HG03520 (cell line): ENCODE results near the gene YPEL2.

Source experiments
- ATAC-seq: cut with Tn5 transposase; IDR thresholded peaks from one replicate; pipeline ENCODE4 v1.9.1; 2021; ENCODE audit warnings: mild to moderate bottlenecking, moderate library complexity; ENCODE audit not compliant: unreplicated experiment

Gene YPEL2

DNA sequence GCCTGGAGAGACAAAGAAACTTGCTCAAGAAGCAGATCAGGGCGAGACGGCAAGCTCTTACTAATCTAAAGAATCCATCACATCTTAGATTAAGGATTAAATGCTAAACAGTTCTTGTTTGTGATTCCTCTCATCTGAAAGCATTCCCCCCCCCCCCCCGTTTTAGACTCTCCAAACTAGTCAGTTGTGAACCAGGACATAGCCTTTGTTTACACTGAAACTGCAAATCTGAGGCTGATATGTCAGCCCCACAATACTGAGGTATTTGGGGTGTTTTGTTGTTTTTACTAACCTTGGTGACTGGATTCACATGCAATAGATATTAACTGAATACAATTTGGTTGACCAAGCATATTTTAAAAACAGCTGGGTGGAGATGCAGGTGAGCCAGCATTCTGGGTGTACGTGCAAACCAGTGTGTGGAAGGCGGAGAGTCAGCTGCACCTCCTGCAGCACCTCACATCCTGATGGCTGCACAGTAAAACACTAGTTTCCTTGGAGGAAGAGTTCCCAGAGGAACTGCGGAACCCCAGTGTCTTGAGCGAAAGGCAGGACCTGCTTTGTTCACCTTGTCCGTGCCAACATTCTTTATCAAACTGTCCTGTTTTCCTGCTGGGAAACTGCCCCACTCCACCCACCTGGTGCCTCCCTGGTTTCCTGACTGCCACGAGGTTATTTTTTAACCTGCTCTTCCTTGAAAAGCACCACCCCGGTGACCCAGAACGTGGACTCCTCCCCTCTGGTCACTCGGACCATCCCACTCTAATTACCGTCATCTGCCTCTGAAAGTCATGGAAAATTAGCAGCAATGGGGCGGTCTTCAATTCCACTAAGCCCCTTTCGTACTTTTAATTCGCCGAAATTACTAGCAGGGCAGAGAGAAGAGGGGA, 1.2 kb upstream of the YPEL2 start:
- ATAC-seq = no peak

DNA sequence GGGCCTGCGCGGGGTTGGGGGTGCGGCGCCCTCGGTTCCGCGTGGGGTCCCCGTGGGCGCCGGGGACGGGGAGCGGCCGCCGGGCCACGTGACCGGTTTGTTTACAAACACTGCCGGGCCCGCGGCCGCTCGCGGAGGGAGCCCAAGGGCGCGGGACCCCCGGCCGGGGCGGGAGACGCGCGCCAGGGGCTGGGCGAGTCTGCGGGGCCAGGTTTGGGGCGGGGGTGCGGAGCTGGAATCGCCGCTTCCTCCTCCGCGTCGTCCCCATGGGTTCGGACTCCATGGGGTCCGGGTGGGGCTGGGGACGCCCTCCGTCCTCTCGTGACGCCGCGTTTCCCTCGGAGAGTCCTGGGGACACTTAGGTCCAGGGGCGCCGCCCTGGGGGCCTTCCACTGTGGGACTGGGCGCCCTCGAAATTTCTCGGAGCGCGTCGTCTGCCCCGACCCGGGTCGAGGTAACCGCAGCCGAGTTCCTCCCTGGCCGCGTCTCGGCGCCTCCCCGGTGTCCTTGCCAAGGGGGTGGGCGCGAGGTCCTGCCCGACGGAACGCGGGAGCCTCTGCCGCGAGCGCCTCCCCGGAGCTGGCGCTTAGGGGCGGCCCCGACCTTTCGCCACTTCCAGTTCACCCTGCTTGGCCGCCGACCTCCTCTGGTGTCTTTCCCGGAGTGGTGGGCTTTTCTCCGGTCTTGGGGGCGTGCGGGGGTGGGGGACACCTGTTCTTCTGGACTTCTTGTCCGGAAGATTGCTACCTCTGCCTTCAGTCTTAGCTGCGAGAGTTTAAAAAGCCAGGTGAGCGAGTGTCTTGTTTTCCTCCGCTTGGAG, 684 bp downstream of the YPEL2 start:
- ATAC-seq = no peak

DNA sequence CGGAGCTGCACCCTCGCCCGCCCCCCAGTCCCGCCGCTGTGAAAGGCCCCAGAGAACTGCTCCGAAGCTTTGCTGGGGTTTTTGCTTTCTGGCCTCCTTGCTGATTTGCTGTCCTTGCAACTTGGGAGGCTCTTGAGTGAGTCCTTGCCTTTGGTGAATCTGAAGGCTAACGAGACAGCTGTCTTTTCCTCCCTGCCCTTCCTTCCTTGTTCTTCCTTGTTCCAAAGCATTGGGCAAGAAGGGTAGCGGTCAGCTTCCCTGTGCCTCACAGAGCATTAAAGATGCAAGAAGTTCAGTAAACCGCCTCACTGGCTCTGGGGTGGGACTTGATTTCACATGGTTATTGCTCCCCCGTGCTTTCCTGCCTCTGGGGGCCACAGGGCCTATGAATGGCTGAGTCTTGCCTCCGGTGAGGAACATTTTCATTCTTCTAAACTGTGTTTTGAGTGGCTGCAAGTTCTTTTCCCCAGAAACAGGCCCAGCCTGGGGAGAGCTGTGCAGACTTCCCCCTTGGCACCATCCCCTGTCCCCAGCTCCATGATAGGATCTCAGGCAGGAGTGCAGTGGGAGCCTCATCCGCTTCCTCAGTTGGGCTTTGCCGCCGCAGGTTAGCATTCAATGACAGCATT, 1.4 kb downstream of the YPEL2 start:
- ATAC-seq = no peak

DNA sequence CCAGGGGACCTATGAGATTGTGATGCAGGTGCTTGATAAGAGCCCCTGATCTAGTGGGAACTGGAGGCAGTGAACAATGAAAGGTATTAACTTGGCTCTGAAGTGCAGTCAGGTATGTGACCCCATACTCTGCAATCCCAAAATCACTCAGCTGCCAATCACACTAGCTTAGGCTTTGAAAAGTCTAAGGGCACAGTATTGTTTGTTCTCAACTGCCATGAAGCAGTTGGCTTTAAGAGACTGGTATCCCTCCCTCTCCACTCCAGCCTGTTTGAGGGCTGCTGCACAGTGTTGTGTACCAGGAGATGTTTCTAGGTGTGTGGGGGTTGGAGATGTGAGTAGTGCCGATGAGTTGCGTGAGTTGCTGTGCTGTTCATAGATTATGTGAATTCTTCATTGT, 2.4 kb downstream of the YPEL2 start:
- no peak for ATAC-seq

DNA sequence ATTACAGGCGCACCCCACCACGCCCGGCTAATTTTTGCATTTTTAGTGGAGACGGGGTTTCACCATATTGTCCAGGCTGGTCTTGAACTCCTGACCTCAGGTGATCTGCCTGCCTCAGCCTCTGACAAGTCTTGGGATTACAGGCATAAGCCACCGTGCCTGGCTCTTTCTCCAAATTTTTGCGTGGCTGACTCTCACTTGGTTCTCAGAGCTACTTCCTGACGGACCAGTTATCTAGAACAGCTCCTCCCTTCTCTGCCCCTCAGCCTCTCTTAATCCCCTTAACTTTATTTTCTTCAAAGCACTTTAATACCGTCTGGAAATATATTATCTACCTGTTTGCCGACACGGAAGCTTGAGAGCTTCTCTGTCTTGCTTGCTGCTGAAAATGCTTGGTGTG, 4.2 kb downstream of the YPEL2 start:
- ATAC-seq = no peak

DNA sequence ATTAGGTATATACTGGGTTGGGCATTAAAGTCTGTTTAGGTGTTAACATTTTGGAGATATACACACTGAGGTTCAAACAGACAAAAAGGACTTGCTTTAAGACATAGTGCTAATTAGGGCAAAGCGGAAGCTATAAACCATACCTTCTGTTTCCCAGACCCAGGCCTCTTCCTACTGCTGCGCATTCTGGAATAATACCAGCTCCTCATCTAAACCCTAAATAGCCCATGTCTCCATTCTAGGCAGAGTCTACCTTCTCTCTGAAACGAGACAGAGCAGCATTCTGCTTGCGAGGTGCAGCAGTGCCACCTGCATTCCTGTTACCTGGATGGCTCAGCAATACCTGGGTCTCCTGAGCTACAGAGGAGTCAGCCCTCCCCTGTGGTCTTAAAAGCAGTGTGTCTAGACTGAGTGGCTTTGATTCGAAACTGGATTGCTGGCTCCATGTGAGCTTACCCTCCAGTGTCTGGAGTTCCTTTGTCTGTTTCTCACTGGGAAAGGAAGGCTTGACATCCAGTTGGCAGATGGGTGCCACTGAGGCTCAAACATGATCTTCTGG, 6.4 kb downstream of the YPEL2 start:
- no peak for ATAC-seq

DNA sequence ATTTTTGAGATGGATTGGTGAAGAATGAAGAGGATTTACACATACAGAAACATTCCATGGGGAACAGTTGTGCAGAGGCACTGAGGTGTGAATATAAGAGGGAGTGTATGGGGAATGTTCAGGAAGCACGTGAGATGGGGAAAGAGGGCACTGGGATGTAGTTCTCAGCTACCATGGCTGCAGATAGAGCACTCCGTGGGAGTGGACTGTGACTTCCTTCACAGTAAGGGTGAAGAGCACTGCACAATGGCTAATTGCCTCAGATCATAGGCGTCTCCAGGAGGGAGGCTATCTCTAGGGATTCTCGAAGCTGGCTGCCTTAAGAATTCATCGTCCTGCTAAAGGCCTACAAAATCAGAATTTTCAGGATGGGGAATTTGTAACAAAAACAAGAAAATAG, 7.0 kb downstream of the YPEL2 start:
- no peak for ATAC-seq

DNA sequence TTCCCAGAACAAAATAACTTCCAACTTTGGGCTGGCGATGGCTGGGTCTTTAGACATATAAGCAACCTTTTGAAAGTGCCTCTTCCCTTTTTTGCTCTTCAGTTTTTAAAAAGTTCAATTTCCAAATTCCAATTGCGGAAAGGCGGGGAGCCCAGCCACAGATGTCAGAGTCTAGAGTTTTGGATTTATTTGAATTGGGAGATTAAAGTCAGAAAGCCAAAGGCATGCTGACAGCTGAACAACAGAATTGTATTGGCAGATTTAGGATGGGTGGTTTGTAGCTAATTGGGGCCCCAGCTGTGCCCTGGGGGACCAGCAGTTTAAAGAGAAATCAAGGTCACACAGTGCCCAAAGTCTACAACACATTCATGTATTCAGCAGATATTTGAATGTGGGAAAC, 10.5 kb downstream of the YPEL2 start:
- no peak for ATAC-seq

DNA sequence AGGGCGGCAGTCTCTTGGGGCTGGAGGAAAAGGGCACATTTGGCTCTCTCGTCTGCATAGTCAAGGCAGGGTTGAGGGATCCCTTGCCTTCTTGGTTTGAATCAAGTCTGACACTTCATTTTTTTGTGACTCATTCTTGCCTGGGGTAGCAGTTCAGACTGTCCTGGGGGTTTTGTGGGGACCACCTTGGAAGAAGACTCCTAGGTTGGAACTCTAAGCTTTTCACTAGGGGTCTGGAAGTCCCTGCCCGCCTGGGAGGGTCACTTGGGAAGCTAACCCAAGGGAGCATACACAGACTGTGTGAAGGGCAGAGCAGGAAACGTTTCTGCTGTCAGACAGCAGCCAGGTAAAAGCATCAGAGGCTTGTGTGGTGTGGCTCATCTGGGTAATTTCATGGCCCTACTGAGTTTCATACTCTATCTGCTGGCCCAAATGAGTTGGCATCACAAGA, 11.3 kb downstream of the YPEL2 start:
- ATAC-seq = no peak

DNA sequence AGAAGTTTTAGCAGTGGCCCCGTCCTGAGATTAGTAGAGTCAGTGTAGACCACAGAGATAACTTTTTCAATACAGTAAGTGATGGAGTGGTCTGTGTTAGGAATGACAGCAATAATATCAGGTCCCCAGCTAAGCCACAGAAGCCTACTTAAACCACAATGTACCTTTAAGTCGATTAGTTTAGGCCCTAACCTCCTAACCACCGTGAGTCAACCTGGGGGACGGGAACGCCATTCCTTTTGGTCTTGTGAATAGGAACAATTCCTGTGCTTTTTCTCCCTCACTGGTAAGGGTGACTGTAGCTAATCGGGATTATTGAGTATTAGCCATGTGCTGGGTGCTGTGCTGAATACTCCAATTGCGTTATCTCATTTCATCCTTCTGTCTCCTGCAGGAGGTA, 14.0 kb downstream of the YPEL2 start:
- ATAC-seq = no peak

DNA sequence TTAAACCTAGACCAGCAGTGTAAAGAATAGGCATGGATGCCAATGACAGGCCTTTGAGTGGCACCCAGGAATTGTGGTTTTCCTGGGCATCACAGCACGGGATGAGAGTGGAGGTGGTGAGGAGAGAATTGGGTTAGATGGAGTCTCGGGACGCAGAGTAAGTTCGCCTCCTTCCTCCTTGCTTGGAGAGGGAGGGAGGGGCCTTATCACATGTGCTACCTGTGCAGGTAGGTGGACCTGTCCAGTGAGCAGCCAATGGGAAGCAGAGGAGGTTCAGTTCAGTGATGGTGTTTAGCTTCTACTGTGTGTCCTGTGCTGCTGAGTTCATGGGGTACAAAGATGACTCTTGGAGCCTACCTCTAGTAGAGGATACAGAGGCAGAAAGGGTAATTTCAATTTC, 14.9 kb downstream of the YPEL2 start:
- no peak for ATAC-seq

DNA sequence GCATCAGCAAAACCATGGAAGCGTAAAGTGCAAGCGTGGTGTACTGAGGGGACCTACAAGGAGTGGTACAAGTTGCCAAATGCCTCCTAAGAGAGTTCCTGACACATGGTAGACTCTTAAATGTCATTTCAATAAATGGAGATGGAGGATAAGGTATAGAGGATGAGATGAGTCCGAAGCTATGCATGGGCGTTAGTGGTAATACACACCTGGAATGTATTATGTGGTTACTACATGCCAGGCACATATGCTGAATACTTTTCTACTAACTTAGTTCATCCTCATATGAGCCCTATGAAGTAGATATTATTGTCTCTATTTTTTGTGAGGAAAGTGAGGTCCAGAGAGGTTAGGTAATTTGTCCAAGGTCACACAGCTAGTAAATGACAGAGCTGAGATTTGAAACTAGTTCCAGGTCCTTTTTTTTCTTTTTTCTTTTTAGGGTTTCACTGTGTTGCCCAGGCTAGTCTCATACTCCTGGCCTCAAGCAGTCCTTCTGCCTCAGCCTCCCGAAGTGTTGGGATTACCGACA, 15.5 kb downstream of the YPEL2 start:
- no peak for ATAC-seq

DNA sequence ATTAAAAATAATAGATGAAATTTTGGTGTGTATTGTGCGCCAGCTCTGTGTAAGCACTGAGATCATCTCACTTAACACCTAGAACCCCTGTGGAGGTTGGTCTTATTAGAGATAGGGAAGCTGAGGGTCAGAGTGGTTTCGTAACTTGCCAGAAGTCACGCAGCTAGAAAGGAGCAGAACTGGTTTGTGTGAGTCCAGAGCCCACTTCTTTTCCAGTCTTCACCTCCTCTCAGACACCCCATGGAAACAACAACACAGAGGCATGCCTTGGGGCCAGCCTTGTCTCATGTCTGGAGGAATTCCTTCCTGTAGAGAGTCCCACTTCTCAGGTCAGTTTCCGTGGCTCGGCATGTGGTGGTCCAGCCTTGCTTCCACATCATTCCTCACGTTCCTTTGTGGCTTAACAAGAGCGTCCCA, 16.5 kb downstream of the YPEL2 start:
- no peak for ATAC-seq

DNA sequence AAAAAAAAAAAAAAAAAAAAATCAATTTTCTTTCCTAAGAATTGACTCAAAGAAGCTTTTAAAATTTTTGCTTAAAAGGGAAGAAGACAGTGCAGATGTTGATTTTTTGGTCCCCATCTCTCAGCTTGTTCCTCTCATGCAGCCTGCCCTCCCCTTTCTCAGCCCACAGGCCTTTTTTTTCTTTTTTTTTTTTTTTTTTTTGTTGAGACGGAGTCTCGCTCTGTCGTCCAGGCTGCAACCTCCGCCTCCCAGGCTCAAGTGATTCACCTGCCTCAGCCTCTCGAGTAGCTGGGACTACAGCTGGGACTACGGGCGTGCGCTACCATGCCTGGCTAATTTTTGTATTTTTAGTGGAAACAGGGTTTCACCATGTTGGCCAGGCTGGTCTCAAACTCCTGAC, 17.7 kb downstream of the YPEL2 start:
- no peak for ATAC-seq

DNA sequence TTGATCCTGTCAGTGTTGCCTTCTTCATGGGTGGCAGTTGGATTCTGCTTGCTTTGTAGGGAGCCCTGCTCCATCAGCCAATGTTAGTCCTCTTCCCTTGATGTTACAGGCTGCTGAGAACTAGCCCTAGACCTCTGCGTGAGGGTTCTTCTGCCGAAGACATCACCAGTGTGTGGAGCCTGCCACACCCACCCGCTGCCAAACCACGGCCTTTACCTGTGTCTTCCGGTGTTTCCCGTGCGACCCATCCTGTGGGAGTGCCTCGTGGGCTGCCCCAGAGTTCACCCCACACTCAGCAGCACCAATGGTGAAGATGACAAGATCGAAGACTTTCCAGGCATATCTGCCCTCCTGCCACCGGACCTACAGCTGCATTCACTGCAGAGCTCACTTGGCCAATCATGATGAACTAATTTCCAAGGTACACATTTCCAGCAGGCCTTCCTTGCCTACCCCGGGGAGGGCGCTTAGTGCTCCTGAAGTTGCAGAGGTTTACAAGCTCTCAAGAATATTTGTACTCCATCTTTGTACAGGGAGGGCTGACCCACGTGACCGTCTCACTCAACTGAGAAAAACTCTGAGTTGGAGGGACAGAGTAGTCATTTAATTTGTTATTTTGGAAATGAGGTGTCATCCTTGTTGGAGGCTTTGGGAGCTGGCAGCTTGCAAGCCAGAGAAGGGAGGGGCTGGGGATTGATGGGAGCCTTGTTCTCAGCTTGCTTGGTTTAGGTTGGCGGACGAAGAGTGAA, 21.8 kb downstream of the YPEL2 start:
- ATAC-seq = no peak

DNA sequence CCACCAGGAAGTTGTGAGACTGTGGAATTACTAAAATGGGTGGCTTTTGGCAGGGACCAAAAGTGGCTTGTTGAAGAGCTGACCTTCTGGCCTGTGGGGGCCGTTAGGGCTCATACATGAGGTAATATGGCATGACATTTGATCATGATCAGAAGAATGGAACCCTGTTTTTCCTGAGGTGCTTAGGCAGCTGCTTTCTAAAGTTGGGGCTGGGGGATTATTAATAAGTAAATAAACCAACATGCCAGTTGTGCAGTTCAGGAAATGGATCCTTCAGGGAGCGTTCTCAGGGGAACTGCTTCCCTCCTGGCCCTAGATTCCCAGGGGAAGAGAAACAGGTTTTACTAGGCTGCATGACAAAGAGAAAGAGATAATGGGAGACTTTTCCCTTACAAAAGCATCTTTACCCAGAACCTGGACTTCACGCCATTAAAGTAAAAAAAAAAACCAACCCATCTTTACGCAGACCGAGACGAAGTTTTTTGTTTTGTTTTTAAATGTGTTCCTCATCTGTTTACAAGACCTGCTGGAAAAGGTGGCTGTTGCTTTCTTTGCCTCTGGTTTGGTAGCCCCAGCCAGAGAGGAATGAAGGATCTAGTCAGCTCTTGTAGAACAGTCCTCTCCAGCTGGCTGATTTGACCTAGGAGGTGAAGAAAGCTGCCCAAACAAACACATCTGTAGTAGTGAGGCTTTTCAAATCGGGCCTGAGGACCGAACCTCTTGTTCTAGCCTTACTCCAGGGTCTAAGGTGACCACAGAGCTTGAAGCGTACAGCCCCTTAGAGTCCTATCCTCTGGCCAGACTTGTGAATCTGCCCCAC, 22.7 kb downstream of the YPEL2 start:
- no peak for ATAC-seq

DNA sequence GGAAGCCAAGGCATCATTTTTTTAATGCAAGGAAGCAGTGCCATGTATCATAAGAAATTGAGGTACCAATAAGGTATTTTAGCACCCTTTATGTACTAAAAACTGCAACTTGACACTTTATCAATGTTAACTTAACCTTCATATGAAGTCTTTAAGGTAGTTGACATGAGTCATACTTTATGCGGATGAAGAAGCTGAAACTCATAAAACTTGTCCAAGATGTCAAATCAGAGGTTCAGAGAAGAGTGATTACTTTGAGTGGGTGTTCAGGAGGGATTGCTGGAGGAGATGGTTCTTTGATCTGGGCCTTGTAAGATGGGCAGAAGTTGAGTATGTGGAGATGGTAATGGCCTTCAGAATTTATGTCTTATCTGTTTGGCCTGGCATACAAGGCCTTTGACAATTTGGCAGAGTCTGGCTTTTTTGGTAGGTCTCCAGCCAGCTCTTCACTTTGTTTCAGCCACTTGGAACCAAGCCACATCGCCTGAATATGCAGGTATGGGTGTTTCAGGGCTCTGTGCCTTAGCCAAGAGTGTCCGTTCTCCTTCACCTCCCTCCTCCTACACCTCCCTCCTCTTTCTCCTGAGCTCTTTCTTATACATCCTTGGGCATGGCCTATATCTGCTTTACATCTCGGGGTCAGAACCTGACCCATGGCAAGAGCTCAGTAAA, 23.7 kb downstream of the YPEL2 start:
- ATAC-seq = no peak

DNA sequence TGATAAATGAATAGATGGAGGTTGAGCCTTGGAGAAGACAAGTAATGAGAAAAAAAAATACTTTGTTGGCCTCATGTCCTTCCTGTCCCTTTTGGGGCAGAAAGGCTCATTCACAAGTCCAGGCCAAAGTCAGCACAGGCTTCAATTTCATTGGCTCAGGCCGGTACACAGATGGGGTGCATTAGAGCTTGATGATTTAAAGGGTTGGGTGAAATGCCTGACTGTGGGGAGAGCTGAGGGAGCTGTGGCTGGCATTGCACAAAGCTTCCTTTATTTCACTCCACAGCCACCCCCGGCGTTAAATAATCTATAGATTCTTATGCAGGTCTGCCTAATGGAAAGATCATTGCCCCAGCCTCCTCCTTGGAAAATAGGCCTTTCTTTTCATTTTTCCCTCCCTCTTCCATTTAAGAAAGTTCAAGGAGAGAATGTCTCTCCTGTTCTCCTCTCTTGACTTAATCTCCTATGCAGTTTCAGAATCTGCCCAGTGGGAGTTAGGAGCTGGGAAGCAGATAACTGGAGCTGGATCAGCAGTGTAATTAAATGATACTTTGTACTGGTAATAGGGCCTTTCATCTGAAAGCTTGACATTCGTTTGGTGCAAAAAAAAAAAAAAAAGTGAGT, 24.4 kb downstream of the YPEL2 start:
- ATAC-seq = no peak
